Vagina (tissue), 2 donors: ENCODE measurements around the gene CCT8.

ENCODE experiments used
- CTCF ChIP-seq, 3 experiments: fragments of 450-650 bp in 2 of 3; fragments of 200-600 bp in 1 of 3; sonication (generic) in 1 of 3; IDR thresholded peaks; one replicate each; pipeline ENCODE4 v1.5.1; 2017 to 2019; ENCODE audit warnings: antibody characterized with exemption in 3 of 3, mild to moderate bottlenecking in 2 of 3, moderate library complexity in 2 of 3
- POLR2A ChIP-seq, 2 donors: fragments of 450-650 bp; IDR thresholded peaks; one replicate each; pipeline ENCODE4 v1.6.1; 2017; ENCODE audit warnings: antibody characterized with exemption in 2 of 2, mild to moderate bottlenecking in 2 of 2, moderate library complexity in 2 of 2
- POLR2AphosphoS5 ChIP-seq, 2 donors: sonication (generic); formaldehyde crosslinking; IDR thresholded peaks; one replicate each; pipeline ENCODE4 v1.9.0; 2017; ENCODE audit warnings: antibody characterized with exemption in 2 of 2, mild to moderate bottlenecking in 2 of 2, low read depth in 1 of 2; ENCODE audit not compliant: insufficient read depth in 1 of 2

GRCh38 chr21:29033301-29033700 is 40.1 kb downstream of the CCT8 start:
- TF ChIP-seq CTCF (IDR thresholded peaks at IDR 0.05) (no peak), POLR2A (IDR thresholded peaks at IDR 0.05) (no peak), POLR2AphosphoS5 (IDR thresholded peaks at IDR 0.05; ENCODE audit: insufficient read depth in 1 of 2, low read depth in 1 of 2) (no peak)
